HG02763 (cell line): ENCODE data around the gene S100Z.
"Not testable (repeated sequence)": the region's sequence is repeated elsewhere in the genome, so short reads cannot be mapped to it uniquely, and the experiment has no call there.

ENCODE experiments used
- ATAC-seq: cut with Tn5 transposase; IDR thresholded peaks from one replicate; pipeline ENCODE4 v1.9.1; 2021; ENCODE audit warnings: mild to moderate bottlenecking, moderate library complexity; ENCODE audit not compliant: unreplicated experiment

Gene S100Z

DNA sequence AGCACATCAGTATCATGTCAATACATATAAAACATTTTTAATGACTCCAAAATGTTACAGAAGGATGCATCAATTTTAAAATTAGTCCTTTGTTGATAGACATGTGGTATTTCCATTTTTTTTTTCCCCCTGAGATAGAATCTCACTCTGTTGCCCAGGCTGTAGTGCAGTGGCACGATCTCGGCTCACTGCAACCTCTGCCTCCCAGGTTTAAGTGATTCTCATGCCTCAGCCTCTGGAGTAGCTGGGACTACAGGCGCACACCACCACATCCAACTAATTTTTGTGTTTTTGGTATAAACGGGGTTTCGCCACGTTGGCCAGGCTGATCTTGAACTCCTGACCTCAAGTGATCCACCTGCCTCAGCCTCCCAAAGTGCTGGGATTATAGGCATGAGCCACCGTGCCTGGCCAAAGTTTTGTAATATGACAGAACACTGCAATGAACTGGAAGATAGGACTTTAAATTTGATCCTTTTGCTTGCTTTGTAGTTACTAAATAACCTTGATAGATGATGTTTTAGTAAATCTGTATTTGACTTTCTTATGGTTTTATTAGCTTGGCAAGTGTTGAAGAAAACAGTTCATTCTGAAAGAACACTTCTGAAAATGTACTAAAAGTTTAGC lies 27.6 kb upstream of the S100Z start:
- ATAC-seq = not testable (repeated sequence)

DNA sequence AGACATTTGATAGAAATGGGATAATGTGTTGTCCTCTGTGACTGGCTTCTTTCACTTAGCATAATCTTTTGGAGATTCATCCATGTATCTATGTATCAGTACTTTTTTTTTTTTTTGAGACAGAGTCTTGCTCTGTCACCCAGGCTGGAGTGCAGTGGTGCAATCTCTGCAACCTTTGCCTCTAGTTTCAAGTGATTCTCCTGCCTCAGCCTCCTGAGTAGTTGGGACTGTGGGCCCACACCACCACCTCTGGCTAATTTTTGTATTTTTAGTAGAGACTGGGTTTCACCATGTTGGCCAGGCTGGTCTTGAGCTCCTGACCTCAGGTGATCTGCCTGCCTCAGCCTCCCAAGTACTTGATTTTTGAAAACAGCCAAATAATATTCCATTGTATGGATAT lies 23.4 kb upstream of the S100Z start:
- not testable (repeated sequence) for ATAC-seq

DNA sequence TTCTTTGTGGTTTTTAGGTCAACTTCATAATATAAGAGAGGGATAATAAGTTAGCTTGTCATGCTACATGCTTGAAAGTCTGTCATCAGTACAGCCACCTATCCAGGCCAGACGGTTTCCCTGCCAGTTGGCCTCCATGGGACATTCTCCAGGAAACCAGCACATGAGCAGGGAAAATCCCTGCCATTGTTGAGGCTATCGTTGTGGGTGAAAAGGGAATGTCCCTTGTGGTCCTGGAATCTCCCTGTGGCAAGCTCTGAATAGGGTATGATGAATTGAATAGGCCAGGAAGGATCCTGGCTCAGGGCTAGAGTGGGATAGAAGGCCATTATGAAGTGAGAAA lies 18.7 kb upstream of the S100Z start:
- ATAC-seq = no peak

DNA sequence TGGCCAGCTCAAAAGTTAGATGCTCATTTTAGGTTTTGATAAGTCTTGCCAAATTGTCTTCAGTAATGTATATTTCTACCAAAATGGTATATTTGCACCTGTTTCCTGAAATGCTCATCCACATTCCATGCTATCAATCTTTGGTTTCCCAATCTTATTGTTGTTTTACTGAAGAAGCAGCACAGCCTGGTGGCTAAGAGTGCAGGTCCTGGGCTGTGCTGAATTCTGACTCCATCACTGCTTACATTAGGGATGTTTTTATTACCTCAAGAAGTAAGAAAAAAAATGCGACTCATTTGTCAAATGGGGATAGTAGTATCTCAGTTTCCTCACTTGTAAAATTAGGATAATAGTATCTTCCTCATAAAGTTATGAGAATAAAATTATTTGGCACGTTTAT lies 13.6 kb upstream of the S100Z start:
- no peak for ATAC-seq

DNA sequence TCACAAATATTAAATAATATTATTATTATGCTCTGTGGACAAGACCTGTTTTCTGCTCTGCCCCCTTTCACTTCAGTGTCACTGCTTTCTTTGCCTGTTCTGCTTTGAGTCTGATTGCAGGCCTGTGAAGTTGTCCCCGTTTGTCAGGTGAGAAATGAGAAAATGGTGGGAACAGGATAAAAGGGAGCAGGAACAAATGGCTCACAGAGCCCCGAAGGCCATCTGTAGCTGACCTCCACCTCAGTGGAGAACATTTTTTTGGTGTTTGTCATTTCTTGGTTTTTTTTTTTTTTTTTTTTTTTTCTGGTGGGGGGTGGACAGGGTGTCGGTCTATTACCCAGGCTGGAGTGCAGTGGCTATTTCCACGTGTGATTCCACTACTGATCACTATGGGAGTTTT lies 13.2 kb upstream of the S100Z start:
- ATAC-seq = no peak

DNA sequence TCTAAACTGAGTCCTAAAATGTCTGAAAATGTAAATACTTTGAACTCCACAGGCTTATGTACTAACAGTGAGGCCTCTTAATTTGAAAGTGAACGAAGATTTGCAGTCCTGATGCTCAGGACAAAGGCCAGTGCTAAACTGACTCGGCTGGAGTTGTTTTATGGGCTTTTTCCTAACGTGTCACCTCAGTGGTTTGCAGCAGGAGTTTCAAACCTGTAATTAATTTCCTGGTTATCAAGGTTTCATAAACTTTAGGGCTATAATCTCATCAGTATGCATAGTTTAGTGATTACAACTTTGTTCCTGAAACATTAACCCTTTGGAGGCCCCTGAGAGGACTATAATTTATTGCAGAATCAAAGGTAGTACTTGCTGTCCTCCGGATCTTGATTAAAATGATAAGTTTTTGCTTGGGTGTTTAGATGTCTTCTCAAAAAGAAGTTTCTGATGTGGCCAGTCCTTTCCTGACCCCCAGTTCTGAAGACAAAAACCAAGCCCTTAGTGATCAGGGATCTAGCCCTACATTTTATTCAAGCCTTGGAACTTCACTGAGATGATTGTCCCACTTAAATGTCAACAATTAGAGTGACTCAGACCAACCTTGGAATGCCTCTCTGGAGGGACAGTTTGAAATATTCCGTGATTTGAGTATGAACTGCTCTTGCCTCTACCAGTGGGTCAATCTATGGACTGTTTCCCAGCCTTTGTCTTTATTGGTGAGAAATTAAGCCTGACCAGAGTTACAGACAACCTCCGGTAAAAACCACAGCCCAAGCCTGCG lies 11.1 kb upstream of the S100Z start:
- ATAC-seq = no peak

DNA sequence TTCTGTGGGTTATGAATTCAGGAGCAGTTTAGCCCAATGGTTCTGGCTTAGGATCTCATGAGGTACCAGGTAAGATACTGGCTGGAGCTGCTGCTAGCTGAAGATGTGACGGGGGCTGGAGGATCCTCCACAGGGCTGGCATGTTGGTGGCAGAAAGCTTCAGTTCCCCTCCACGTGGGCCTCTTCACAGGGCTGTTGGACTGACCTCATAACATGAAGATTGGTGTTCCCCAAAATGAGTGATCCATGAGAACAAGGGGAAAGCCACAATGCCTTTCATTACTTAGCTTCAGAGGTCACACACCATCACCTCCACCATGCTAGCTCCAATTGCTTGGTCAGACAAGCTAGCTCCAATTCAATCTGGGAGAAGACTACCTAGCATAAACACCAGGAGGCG lies 8.5 kb upstream of the S100Z start:
- ATAC-seq = no peak

DNA sequence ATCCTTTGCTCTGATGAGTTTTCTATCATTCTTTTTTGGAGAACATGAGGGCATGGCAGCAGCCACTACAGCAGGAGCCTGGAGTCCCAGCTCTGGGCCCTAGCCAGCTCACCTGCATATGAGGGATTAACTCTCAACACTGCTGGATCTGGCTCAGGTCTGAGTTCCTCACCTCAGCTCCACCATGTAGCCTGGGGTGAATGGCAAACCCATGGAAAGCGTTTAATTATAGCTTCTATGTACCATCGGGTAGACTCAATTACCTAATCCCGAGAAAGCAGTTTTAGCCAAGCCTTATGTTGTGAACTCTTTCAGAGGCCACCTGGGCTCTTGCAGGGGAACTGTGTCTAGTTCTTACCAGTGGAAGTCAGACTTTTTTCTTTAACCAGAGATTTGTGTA lies 3.9 kb upstream of the S100Z start:
- ATAC-seq = no peak

DNA sequence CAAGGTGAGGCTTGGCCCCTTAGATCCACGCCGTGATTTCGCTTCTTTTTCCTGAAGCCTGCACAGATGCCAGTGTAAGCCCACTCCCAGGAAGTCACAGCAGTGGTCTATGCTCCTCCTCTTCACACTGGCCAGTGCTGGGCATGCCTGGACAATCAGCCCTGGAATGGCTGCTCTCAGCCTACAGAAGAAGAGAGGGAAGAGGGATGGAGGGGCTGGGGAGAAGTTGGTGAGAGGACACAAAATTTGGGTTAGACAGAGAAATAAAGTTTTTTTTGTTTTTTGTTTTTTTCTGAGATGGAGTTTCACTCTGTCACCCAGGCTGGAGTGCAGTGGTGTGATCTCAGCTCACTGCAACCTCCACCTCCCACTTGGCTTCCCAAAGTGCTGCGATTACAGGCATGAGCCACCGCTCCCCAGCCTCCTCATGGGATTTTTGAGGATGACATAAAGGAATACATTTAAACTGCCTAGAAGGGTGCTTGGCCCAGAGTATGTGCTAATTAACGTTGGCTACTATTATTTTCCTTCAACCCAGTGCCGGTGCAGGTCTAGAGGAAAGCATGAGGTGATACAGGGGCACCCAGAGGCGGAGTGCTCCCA lies 830 bp downstream of the S100Z start:
- no peak for ATAC-seq

DNA sequence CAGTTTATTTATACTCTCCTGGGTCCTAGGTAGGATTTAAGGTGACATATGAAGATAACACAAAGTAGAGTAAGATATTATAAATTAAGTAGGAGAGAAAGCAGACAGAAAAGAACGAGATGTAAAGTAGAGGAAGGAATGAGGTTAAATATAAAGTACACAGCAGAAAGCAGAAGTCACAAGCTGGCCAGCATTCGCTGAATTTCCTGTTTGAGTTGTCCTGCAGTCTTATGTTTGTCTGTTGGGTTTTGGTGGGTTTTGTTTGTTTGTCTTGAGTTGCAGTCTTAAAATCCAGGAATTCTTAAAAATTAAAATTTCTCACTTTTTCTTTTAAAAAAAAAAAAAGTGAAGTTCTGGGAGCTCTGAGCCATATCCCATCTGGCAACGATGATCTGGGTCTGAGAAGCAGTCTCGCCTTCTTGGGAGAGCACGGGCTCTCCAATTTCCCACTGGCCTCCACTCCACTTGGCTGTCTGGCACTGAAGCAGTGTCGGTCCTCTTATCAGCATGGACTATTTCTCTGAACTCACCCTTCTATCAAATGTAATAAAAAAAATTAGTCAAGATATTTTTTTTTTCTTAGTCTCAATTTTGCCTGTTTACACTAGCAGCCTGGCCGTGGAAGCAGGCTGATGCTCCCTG lies 2.0 kb downstream of the S100Z start:
- no peak for ATAC-seq

DNA sequence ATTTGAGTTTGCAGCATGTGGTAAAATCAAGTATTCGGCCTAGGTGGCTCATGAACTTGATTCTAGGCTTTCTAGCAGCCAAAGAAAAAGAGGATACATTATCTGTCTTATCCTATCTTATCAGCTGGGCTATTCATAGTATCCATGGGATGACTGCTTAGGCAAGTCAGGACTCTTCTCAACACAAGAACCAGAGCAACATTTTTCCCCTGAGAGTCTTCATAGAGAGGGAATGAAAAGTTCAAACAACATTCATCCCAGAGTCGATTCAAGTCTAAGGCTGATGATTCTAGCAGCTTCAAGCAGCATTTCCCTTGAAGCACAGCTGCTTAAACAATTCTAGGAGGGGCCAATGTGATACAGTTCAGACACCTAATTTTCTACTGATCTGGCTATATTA lies 3.0 kb downstream of the S100Z start:
- no peak for ATAC-seq

DNA sequence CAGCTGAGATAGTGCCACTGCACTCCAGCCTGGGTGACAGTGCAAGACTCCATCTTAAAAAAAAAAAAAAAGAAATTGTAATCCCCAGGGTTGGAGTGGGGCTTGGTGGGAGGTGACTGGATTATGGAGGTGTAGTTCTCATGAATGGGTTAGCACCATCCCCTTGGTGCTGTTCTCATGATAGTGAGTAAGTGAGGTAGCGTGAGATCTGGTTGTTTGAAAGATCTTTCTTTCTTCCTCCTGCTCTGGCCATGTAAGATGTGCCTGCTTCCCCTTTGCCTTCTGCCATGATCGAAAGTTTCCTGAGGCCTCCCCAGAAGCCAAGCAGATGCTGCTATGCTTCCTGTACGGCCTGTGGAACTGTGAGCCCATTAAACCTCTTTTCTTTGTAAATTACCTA lies 3.9 kb downstream of the S100Z start:
- ATAC-seq = not testable (repeated sequence)

DNA sequence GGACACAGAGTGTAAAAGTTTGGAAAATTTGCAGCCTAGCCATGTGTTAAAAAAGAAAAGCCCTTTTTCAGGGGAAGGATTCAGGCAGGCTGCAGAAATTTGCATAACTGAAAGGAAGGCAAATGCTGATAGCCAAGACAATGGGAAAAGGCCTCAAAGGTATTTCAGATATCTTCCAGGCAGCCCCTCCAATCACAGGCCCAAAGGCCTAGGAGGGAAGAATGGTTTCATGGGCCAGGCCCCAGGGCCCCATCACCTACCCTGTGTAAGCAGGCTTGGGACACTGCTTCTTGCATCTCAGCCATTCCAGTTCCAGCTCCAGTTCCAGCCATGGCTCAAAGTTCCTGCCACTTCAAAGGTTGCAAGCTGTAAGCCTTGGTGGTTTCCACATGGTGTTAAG lies 4.8 kb downstream of the S100Z start:
- ATAC-seq = no peak

DNA sequence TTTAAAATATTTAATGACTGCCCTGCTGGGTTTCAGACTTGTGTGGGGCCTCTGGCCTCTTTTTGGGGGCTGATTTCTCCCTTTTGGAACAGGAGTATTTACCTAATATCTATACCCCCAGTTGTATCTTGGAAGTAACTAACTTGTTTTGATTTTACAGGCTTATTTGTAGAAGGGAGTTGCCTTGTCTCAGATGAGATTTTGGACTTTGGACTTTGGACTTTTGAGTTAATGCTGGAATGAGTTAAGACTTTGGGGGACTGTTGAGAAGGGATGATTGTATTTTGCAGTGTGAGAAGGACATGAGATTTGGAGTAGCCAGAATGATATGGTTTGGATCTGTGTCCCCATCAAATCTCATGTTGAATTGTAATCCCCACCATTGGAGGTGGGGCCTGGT lies 5.7 kb downstream of the S100Z start:
- not testable (repeated sequence) for ATAC-seq

DNA sequence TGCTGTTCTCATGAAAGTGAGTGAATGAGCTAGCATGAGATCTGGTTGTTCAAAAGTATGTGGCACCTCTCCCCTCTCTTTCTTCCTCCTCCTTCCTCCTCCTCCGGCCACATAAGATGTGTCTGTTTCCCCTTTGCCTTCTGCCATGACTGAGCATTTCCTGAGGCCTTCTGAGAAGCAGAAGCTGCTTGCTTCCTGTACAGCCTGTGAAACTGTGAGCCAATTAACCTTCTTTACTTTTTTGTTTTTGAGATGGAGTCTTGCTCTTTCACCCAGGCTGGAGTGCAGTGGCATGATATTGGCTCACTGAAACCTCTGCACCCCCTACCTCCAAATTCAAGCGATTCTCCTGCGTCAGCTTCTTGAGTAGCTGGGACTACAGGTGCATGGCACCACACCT lies 6.1 kb downstream of the S100Z start:
- ATAC-seq = no peak

DNA sequence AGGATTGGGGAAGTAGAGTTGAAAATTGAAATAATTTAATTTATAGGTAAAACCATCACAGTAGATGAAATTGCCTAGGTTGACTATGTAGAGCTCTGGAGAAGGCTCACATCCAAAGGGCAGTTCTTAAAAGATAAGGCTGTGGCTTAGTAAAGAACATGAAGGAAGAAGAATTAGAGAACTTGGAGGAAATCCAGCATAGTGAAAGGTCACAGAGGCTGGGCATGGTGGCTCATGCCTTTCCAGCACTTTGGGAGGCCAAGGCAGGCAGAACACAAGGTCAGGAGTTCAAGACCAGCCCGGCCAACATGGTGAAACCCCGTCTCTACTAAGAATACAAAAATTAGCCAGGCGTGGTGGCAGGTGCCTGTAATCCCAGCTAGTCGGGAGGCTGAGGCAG lies 7.0 kb downstream of the S100Z start:
- ATAC-seq = not testable (repeated sequence)

DNA sequence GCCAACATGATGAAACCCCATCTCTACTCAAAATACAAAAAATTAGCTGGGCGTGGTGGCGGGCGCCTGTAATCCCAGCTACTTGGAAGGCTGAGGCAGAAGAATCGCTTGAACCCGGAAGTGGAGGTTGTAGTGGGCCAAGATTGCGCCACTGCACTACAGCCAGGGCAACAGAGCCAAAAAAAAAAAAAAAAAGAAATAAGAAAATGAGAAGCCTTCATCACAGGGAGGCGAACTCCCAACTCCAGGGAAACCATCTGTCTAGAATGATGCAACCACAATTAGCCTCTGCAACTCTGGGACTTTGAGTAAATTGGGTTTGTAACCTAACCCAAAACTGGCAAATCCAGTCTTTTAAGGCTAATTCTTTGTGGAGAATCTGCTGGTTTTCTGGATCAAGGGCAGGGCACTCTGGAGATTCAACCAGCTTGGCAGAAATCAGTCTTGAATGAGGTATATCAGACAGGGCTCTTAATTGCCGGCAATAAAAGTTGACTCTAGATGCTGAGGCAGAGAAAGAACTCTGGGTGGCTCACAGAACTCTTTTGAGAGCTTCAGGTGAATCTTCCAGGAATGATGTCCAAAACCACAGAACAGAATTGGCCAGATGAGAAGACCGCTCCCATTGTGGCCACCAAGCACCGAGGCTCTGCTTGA lies 9.9 kb downstream of the S100Z start:
- ATAC-seq = no peak

DNA sequence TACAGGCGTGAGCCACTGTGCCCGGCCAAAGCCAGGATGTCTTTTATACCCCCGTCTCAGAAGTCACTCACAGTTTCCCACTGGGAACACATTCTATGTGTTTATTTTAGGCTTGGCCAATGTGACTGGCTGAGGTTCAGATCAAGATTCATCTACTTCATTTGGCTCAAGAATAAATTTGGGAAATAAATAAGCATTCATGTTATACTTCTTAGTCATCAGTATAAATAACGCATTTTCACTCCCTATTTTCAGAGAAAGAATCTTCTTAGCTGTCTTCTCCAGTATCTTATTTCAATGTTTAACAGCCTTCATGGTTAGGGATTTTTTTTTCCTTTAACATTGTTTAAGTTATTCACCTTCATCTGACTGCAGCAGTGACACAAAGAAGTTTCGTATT lies 11.8 kb downstream of the S100Z start:
- no peak for ATAC-seq

DNA sequence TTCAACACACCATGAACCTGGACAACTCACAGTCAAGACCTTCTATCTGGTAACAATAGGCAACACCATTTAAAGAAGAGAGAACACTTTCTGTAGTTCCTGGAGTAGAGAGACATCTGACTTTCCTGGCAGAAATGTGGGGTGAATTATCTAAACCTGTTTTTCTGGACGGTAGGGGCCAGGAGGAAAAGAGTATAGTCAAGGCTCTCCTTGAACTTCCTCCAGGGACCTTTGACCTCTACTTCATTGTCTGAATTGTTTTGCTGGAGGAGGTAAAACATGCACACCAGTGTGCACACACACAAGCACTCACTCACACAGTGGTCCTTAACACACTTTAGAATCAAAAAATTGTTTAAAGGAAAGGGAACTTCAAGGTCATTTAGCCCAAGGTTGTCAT lies 13.2 kb downstream of the S100Z start:
- ATAC-seq = no peak

DNA sequence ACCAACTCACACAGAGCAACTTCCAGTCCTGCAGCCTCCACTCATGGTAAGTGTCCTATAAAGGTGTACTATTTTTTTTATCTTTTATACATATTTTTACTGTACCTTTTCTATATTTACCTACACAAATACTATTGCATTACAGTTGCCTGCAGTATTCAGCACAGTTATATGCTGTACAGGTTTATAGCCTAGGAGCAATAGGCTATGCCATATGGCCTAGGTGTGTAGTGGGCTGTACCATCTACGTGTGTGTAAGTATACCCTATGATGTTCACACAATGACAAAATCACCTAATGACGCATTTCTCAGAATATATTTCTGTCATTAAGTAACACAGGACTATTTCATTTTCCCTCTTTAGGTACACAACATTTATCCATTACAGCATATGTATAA lies 16.7 kb downstream of the S100Z start:
- ATAC-seq = no peak

DNA sequence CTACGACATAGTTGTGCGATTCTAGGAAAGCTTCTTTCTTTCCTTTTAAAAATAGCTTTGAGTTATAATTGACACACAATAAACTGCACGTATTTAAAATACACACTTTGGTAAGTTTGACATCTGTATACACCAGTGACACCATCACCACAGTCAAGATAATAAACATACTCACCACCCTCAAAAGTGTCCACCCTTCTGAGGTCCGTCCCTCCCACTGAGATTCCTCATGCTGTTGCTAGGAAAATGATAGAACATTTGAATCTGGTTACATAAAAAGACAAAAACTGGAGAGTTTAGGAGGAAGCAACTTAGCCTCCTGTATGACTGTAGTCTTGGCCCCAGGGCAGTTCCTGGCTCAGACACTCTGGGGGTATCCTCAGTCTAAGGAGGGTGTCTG lies 17.2 kb downstream of the S100Z start:
- no peak for ATAC-seq
